ENCODE data around the gene MGMT.

MGMT gene

DNA sequence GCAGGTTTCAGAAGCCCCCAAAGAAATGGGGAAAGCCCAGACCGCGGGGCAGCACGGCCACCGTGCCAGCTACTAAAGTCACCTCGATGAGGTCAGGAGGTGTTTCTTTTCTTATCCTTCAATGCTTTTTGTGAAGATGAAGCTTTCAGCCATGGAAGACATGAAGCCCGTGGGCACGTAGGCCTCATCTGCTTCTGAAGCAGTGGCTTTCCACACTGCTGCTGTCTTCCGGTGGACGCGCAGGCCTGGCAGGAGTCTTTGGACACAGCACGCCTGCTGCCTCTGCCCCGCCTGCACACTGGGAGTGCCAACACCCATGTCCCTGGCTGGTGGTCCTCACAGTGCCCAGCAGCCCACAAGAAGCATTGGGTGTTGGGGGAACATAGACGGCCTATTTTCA is 311.5 kb downstream of the MGMT start:
- no peak for DNase-seq (ENCODE audit: low read depth)

DNA sequence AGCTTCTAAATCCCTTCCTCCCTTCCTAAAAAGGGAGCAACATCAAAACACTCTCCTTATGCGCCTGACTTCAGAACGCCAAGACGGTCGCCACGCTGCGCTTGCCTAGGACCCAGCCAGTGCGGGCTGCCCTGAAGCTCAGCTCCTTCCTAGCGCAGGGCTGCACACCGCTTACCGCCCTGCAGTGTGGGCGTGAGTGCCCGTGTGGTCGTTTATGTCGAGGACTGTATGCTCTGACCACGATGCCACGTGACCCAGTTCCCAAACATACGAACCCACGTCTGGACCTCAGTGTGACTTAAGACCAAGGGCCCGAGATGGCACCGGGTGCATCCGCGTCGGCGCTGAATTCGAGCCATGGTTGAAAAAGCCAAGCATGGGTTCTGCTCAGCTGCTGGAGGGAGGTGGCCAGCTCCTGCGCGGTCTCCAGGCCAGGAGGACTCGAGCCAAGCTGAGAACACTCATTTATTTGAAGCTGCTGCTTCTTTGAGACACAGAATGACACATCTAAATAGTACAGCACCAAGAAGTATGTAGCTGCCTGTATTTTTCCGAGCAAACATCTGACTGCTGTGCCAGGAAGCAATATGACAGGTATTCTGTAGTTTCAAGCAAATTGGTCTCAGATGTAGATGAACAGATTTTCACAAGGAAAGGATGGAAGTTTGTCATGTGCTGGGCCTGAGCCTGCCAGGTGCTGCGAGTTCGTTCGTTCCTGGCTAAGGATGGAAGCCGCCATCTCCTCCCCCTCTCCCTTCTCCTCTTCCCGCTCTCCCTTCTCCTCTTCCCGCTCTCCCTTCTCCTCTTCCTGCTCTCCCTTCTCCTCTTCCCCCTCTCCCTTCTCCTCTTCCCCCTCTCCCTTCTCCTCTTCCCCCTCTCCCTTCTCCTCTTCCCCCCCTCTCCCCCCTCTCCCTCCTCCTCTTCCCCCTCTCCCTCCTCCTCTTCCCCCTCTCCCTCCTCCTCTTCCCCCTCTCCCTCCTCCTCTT is 312.4 kb downstream of the MGMT start:
- no peak for DNase-seq (ENCODE audit: low read depth)

DNA sequence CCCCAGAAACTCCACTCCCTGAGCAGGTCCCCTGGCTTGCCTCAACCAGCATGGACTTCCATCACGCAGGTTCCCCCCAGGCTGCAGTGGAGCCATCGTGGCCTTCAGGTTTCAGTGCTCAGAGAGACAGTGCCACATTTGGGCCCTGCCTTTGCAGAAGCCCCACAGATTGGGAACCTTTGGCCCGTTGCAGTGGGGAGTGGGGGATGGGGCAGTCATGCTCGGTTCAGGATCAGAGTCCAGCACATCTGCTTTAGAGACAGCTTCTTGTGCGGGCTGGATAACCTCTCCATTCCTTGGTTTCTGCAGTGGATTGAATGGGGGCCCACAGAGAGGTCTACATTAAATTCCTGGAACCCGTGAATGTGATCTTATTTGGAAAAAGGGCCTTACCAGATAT is 313.2 kb downstream of the MGMT start:
- no peak for DNase-seq (ENCODE audit: low read depth)

DNA sequence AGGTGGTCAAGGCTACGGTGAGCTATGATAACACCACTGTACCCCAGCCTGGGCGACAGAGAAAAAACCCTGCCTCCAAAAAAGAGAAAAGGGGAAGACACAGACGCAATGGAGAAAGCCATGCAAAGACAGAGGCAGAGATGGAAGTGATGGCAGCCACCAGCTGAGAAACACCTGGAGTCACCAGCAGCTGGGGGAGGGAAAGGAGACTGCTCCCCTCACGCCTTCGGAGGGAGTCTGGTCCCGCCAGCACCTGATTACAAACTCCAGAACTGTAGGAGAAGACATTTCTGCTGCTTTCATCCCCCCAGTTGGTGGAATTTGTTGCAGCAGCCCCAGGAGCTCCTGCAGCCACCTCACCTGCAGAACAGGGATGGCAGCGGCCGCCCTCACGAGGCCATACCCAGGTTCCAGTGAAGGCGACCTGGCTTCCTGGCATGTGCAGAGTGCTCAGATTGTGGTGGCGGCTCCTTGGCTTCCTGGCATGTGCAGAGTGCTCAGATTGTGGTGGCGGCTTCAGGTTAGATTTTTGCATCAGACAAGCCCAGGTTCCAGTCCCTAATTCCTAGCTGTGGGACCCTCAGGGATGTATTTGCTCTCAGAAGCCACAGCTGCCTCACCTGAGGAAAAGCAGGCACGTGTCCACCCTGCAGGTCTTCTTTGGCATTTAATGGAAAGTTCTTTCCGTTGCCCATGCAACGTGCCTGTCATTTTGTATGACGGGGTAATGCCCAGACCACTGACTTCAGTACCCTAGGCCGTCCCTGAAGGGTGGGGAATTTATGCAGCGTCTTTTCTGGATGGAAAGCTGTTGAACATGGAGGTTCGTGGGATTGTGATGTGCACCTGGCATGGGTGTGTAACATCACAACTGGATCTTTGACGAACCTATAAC is 314.1 kb downstream of the MGMT start:
- no peak for DNase-seq (ENCODE audit: low read depth)

DNA sequence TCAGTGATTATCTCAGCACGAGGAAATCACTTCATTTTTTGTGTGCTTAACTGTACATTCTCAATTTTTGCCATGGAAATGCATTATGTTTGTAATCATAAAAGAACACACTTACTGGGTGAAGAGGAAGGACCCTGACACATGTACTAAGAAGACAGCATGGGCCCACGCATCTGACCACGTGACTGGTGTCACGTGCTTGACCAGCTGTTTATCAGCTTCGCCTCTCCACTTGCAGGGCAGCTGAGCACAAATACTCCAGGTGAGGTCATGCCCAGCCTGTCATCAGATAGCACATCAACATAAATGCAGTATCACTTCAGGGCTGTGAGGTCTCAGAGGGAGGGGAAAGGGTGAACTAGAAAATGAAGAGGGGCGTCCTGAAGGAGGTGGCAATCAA is 317.2 kb downstream of the MGMT start:
- no peak for DNase-seq (ENCODE audit: low read depth)

DNA sequence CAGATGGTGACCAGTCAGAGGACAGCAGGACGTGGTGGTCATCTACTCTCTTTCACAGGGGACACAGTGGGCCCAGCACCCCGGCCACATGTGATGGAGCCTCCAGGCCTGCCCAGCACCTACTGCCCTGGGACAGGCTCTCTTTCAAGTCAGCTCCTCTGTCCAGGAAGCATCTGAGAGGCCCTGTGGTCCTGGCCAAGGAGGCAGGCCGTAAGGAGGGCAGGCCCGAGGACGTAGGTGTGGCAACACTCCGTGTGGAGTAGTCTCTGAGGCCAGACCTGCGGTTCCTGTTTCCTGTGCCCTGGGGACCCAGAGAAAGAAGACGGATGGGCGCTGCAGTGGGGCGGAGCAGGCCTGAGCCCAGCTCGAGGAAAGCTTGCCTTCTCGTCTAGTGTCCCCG is 317.9 kb downstream of the MGMT start:
- DNase-seq (ENCODE audit: low read depth): no peak

DNA sequence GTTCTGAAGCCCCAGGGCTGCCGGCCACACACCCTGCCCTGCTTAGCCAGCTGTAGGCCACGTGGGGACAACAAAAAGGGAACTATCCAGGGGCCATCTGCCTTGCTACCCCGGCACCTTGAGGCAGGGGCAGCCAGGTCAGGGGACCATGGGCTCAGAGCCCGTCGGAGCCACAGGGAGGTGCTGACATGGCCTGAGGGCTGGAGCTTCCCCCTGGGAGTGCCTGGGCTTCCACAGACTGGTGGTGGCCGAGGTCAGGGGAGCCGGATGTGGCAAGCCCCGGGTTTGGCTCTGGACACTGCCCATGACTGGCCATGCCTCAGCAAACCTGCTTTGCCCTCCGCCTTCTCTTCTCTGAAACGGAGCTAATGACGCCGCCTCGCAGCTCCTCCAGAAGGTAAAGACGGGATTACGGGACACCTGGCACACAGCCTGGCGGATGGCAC is 318.5 kb downstream of the MGMT start:
- DNase-seq (ENCODE audit: low read depth): no peak

DNA sequence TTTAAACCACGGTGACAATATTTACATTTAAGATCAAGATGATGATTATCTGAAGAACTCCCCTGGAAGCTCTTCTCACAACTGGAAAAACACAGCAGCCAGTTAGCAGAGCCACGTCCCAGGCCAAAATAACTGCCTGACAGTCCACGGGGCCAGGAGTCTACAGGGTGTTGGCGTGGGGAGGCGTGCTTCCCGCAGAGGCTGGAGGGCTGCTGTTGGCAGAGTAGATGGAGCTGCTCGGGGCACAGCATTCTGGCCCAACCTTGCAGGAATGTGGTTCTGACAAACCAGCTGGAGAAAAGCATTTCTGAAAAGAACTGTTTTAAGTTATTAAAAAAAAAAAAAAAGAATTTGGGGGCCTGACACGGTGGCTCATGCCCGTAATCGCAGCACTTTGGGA is 319.2 kb downstream of the MGMT start:
- DNase-seq (ENCODE audit: low read depth): no peak

DNA sequence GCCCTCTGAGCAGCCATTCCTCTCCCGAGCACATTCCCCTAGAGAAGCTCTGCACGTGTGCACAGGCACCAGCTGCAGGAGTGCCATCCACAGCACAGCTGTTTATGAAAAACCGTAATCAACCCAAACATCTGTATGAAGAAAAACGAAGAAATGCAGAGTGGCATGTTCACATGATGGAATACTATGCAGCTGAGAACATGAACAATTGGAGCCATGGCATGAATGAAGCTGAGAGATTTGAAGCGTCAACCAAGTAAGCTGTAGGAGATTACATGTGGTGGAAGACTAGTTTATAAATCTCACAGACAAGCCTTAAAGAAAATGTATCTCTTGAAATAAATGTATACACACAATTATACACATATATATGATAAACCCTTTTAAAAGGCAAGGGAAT is 320.5 kb downstream of the MGMT start:
- no peak for DNase-seq (ENCODE audit: low read depth)

DNA sequence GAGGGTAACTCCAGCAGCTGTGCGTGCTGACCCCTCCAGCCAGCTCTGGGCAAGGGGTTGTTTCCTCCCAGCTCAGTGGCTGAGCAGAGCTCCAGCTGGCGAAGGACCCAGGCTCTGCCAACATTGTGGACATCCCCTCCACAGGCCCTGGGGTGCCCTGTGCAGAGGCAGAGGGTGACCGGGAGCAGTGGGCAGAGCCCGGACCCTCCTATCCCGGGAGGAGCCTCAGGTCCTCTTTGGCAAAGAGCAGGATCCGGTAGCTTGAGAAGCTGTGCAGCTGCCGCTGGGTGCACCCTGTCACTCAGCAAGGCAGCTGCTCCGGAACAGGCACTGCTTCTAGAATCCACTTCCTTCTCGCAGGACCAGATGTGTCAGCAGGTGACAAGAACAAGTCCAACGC is 321.2 kb downstream of the MGMT start:
- no peak for DNase-seq (ENCODE audit: low read depth)

DNA sequence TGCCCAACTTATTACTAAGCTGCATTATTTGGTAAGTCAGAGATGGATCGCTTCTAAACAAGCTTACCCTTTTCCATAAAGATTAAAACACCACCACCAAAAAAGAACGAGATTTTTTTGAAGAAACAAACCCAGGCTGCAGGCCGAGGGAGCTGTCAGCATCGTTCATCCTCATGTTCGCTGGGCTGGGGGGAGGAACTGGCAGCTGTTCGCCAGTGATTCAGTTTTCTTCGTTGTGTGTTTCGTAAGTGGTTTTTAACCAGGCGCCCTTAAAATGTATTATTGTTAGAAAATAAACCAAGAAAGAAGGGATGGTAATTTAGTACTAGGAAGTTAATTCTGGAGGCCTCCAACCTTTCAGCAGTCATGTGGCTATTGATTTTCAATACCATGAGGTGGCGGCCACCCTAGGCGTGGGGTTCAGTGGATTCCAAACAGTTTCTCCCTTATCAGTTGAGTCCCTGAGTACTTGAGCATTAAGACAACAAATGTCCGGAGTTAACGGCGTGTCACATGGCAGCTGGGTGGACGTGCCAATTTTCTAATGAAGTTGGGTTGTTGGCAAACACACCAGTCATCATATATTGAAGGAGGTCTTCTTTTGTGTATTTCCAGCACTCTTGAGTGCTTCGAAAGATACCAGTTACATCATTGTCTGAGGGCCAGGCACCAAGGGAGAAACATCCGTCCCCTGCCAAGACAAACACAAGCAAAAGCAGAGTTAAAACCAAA is 323.8 kb downstream of the MGMT start:
- DNase-seq (ENCODE audit: low read depth): peak; percentile 11

DNA sequence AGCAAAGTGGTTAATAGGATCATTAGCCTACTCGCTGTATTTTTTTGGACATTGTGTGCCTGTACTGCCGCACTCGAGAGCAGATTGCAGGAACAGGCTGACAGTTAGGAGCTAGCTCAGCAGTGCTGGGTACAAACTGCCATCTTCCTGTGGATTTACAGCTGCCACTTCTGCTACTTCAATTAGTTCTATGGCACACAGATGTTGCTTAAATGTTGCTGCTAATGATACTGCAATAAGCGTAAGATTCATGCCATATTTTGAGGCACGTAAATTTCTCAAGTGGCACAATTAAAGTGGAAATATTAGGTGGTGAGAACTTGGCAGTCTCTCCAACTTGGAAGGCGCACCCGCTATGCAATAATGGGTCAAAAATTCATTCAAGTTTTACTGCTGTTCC is 325.1 kb downstream of the MGMT start:
- no peak for DNase-seq (ENCODE audit: low read depth)

DNA sequence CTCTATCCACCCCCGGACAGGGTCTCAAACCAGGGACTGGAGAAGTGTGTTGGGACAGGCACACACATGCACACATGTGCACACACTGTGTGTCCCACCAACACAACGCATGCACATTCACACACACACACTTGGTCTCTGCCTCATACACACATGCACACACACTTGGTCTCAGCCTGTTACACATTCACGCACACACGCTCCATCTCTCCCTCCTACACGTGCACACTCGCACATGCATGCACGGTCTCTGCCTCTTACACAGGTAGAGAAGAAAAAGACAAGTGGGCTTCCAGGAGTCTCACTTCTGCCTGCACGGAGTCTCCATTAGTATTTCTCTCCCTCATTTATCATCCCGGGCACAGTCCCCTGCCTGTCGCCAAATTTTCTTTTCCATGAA is 325.8 kb downstream of the MGMT start:
- no peak for DNase-seq (ENCODE audit: low read depth)

DNA sequence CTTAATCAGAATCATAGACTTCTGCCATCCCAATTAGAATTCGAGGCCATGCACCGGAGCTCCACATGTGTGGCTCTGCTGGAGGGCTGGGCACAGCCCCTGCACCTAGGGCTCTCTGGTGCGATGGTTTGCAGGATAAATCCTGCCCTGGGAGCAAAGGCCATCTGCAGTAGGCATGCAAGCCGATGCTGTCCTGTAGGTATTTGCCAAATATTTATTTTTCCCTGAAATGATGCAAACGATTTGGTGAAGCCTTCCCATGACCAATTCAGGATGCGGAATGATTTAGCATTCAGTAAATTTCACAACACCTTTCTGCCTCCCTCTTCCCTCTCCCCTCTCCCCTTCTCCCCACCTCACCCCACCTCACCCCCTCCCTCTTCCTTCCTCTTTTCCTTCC is 326.4 kb downstream of the MGMT start:
- no peak for DNase-seq (ENCODE audit: low read depth)

DNA sequence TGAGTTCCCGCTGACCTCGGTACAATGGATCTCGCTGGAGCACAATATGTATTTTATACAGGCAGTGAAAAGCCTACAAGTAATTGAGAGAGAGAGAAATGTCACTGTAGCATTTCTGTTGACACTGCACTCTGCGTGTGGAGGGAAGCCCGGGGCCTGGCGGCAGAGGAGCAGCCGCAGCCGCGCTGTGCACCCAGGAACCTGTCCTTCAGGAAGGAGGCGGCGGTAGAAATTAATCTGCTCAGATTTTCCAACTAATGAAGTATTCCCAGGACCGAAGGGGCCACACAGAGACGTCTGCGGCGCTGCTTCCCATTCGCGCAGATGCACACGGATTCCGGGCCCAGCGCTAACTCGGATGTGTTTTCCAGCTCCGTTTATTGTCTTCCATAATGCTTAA is 327.0 kb downstream of the MGMT start:
- DNase-seq (ENCODE audit: low read depth): no peak

DNA sequence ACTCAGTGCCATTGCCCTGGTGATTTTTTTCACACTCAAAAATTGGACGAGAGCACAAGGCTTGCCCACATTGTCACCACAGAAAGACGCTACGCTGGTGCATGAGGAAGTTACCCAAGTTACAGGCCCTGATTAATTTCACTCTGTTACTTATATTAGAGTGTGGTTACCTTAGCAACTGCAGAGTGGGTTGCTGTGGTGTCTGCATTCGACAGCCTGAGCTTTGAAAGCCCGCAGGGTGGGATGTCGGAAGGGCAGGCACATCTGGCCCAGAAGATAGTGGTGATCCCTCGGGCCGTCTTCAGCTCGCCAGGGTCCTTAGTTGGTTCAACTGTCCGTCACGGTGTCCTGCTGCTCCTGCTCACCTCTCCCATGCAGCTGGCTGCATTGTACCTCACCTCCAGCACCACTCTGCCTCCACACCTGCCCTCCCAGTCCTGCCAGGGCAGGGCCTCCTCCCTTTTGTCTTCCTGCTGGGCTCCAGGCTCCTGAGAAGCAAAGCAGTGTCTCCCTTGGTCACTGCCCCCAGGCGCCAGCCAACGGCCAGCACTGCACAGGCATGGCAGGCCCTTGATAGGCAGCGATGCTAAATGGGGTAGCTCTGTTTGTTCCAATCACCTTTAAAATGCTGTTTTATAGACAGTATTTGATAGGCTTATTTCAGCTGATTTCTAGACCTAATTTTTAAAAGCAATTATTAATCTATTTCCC is 329.8 kb downstream of the MGMT start:
- DNase-seq (ENCODE audit: low read depth): no peak

DNA sequence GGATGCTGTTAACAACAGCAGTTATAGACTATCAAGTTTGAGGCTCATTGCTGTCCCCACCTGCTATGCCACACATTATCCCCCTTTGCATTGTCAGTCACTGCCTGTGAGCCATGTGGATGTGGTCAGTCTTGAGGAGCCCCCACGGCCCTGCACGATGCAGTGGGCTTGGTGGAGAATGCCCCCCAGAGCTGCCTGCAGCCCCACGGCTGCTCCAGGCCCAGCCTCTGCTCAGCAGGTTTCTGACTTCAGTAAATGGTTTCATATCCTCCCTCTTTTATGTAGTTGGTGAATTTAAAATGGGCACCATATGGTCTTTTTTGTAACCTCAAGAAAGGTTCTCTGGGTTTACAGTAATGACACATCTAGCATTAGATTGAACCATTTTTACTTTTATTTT is 332.9 kb downstream of the MGMT start:
- no peak for DNase-seq (ENCODE audit: low read depth)

DNA sequence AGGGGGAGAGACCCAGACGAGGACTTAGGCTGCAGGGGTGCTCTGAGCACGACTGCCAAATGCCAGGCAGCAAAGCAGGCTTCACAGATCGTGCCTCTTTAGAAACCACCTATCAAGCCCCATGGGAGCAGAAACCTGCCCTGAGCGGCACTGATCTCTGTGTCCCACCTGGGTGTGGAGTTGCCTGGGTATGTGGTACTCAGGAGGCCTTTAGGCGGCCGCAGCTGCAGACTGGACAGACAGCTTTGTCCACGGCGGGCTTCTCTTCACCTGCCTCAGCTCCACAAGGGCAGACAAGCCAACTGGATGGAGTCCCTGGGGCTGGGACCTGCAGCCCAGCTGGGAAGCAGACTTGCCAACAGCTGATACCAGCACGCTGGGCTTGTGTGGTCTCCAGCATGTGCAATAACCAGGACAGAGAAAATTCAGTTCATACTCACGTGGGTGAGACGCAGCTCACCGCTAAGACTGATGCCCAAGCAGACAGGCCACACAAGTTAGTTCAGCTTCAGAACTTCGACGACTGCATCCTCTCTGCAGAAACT is 333.8 kb downstream of the MGMT start:
- DNase-seq (ENCODE audit: low read depth): no peak

DNA sequence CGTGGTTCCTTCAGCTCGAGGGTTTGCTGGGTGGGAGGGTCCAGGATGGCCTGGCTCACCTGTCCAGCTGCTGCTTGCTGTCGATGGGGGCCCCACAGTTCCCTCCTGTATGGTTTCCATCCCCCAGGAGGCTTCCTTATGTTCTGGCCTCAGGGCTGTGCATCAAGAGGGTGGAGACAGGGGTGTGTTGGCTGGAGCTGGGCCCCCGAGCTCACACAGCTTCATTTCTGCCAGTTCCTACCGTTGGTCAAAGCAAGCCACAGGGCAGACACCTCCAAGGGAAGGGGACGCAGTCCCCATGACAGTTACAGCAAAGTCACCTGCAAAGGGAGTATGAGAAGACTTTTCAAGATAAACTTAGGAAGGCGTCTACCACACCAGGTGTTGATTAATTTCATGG is 340.2 kb downstream of the MGMT start:
- DNase-seq (ENCODE audit: low read depth): no peak

DNA sequence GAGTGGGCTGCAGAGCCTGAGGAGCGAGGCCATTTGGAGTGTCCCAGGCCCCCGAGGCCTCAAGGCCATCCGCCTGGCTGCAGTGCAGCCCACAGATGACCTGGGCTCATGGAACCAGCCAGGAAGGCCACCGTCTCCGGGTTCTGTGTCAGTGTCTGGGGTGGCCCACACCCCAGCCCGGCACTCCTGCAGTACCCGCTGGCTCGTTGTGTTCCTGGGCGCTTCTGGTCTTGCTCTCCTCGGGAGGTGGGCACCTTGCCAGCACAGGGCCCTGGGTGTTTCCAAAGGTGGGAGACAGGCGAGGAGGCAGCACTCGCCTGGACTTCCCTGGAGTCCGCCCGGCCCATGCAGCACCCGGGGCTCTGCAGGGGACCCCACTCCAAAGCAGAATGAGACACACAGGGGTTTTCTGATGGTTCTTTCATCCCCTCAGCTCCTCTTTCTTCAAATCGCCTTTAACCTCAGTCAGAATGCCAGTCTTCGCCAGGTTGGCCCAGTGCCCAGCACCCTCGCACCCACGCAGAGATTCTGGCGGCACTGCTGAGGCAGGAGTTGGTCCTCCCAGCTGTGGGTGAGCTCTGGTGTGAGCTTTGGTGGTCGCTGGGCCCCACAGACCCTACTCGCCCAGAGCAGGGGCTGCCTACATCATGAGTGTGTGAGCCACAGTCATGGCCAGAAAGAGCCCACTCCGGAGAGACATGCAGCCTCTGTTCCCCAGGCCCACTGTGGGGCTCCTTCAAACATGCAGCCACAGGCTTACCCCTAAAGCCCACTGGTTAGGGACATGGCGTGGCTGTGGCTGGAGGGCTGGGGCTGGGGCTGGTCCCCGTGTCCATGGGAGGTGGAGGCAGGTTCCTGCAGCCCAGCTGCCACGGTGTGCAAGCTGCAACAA is 341.3 kb downstream of the MGMT start:
- DNase-seq (ENCODE audit: low read depth): no peak
